Hematopoietic multipotent progenitor cell treated with erythropoietin and hydrocortisone succinate and interleukin-3 and kit ligand, for 8 days (in vitro differentiated cells): ENCODE measurements around the gene TRIP13.
"Not testable (repeated sequence)": the region's sequence is repeated elsewhere in the genome, so short reads cannot be mapped to it uniquely, and the experiment has no call there.

ENCODE experiments used
- DNase-seq: peaks from one replicate; pipeline ENCODE4 v3.0.0-alpha.2; 2015

The TRIP13 gene

DNA sequence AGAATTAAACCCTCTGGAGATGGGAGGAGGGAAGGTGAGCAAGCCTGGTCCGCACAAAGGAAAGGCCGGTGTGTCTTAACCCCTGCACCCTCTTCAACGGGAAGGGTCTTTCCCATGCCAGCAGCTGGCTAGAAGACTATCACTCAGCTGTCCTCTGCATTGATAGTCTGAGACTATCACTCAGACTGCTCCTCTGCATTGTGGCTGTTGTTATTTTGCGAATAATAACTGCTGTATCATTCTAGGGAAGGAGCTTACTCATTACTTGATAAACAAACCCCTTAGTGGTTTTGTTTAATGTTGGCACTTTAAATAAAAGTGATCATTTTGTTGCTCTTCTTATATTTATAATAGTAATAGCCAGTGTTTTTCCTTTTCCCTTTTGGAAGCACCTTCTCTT is 8.1 kb downstream of the TRIP13 start:
- no peak for DNase-seq

DNA sequence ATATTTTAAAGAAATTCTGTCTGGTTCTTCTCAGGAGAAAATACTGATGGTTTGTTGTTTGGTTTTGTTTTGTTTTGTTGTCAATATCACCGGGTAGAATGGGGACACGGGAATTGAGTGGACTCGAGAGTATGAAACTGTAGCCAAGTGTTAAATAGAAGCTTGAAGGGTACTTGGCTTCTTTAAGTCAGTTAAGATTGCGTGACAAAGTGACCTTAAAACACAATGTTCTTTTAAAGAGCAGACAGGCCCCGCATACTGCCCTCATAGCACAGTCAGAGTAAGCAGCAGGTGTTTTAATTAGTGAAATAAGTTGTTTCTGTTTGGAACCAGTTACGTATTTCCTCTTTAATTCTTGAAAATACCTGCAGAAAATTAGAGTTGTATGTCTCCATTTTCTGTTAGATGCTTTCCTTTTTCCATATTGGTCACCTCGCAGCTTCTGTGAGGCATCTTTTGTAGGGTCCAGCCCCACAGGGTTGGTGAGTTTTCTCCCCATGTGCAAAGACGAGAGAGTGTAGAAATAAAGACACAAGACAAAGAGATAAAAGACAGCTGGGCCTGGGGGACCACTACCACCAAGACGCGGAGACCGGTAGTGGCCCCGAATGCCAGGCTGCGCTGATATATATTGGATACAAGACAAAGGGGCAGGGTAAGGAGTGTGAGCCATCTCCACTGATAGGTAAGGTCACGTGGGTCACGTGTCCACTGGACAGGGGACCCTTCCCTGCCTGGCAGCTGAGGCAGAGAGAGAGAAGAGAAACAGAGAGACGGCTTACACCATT is 9.6 kb downstream of the TRIP13 start:
- DNase-seq = no peak

DNA sequence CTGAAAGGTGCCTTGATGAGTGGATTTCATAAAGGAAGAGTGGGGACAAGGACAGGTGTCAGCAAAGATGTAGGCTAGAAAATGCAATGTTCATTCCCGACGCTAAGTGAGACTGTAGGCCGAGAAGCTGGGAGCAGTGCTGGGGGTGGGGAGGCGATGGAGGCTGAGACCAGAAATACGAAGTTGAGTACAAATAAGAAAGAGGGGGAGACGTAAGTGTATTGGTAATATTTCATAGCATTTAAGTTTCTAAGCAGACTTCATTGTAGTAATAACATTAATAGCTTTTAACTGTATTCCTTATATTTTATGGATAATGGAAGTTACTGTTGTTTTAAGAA is 11.0 kb downstream of the TRIP13 start:
- no peak for DNase-seq

DNA sequence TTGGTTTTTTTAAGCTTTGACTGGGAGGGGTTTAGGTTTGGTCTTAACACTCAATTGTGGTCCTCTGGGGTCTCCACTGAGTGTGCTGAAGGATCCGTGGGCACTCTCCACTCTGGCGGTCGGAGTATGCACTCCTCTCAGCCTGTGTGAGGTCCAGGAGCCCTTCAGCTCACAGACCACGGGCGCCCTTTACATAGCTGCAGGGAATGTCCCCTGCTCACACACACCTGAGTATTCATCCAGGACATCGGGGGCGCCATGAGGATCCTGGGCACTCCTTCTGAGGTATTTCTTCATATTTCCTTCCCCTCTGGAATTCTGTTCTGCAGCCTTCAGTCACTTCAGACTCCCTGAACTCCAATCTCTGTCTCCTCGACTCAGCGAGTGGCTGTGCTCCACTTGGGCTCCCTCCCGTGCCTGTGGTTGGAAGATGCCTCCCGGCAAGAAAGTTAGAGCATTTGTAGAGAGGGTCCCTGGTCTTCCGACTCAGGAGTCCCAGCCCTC is 12.5 kb downstream of the TRIP13 start:
- DNase-seq = no peak

DNA sequence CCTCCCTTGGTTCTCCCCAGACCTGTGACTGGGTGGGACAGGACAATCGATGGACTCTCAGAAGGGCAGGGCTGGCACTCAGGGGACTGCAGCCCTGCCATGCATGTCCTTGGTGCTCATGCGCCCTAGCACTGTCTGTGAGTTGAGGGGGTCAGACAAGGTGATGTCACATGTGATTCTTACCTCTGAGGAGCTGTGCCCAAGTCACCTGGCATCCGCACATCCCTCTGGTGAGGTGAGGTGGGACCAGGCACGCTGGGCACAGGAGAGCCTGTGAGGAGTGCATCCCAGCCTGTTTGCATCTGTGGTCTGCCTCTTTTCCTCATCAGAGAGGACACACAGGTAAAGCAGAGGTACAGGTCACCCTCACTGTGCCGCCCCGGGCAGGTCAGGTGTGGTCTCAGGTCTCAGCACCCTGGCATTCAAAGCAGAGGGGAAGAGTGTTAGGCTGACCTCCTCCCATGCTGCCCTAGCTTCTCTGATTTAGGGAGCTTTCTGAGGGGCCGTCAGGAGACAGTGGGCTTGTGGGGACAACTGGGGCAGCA is 14.8 kb downstream of the TRIP13 start:
- no peak for DNase-seq

DNA sequence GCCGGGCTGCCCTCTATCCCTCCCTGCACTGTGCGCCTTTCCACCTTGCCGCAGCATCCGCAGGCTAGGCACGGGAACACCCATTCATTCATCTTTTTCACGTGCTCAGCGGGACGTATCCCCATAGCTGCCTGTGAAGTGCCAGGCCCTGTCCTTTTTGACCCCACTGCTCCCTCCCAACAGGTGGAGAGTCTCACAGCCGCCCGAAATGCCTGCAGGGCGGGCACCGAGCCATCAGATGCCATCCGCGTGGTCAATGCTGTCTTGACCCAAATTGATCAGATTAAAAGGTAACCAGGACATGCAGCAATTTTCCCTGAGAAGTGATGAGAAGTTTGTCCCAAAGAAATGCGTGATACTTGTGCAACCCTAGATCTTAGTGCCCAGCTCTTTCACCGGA is 15.5 kb downstream of the TRIP13 start:
- DNase-seq = no peak

DNA sequence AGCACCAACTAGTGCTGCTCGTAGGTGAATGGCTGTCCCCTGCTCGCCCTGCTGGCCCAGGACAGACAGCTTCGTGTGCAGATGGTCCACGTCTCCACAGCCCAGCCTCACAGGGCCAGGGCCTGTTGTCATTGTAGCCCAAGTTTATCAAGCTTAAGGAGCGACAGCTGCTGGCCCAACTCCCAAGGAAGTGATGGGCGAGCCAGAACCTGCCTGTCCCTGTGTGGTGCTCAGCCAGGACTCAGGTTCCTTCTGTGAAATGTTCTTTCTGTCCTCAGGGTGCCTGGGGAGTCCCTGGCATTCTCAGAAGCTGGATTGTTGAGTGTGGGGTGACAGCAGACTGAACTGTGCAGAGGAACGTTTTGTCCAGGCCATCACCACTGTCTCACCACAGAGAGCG is 16.4 kb downstream of the TRIP13 start:
- DNase-seq = no peak

DNA sequence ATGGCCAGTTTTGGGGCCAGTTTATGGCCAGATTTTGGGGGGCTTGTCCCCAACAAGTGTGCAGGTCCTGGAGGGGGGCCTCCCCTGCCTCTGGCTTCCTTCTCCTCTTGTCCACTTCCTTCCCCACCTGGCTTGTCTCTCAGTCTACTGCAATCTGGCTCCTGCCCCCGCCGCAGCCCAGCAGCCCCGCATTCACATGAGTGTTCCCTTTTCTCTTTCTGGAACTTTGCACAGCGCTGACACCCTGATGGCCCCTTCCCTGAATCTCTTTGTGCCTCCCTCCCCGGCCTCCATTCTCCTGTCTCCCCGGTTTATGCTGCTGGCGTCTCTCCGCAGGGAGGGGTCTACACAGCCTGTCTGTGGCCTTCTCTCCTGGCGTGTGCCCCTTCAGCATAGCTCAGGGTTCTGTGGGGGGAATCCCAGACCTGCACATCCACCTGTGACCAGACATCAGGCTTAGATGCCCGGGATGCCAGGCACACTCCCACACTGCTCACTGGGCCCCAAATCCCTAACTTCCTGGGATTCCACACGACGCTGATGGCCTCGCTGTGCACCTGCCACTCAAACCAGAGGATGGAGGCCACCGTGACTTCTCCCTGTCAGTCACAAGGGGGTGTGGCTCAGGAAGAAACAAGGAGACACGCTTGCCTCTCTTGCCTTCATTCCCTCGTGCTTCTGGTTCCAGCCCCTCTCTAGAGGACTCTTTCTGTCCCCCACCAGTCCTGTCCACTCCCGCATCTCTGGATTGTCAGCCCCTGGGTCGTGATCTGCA is 17.5 kb downstream of the TRIP13 start:
- DNase-seq = no peak

DNA sequence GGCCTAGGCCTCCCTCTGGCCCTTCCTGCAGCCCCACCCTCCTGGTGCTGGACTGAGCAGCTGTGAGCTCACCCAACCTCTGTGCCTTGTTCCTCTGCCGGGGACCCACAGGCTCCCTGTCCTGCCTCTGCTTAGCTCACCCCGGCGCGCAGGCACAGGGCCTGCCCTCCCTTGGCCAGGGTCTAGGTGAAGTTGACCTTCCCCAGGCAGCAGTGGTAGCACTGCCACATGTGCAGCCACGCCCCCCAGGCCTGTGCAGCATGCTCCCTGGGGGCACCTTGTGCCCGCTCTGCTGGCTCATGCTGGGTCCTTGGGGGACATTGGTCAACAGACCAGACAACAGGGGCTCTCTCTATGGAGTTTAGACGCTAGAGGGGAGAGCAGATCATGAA is 18.1 kb downstream of the TRIP13 start:
- no peak for DNase-seq

DNA sequence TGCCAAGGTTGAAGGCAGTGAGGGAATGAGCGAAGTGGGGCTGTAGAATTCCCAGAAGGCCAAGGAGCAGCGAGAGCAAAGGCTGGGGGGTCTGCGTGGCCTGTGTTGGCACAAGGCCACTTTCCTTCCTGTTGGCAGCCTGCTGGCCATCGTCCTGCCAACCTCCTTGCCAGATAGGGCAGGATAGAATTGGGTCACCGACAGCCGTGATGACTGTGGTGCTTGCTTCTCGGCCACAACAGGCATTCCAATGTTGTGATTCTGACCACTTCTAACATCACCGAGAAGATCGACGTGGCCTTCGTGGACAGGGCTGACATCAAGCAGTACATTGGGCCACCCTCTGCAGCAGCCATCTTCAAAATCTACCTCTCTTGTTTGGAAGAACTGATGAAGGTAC is 18.9 kb downstream of the TRIP13 start:
- DNase-seq = no peak

DNA sequence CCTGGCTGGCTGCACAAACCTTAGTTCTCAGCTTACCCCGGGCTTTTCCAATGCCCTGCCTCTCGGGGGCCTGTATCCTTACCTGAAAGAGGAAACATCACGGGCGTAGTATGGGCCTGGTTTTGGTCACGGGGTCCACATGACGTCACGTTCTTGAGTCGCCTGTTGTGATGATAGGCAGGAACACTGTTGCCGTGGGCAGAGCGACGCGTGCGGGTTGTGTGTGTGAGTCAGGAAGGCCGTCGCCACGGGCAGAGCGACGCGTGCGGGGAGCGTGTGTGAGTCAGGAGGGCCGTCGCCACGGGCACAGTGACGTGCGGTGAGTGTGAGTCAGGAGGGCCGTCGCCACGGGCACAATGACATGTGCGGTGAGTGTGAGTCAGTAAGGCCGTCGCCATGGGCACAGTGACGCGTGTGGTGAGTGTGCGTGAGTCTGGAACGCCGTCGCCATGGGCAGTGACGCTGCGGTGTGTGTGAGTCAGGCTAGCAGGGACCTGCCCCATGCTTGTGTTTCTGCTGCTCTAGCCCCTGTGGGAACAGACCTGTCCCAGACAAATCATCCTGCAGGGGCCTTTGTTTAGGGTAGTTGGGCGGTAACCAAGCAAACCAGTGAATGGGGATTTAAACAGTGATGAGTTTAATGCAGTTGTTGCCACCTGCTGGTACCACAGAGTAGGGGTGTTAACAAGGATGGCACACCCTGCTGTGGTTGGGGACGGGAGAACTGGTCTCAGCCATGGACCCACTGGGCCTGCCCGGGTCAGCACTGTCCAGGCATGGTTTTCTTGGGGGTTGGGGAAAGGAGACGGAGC is 19.8 kb downstream of the TRIP13 start:
- peak; percentile 26 for DNase-seq

DNA sequence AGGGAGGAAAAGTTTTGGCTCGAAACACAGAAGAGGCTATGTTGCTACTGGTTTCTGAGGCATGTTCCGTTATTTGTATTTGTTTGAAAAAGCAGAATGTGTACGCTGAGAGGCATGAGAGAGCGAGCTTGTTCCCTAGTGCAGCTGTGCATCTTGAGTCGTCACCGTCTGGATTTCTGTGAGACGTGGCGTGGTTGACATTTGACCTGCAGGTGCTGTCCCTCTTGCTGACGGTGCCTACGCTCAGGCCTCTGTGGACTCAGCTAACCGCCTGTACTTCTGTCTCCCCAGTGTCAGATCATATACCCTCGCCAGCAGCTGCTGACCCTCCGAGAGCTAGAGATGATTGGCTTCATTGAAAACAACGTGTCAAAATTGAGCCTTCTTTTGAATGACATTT is 21.5 kb downstream of the TRIP13 start:
- DNase-seq = no peak

DNA sequence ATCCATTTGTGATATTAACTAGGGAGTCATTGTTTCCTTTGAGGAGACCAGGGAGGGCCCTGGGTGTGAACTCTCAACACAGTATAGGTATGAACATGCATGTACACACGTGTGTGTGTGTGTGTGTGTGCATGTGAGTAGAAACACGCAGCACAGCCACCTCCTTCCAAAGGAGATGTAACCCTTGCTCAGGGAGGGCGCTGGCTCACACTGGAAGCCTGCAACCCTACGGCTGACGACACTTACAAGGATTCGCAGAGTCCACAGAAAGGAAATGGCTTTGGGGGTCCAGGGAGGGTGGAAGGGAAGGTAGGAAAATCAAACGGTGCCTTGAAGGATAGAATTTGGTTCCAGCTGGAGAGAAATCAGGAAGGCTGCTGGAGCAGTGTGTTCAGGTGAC is 21.9 kb downstream of the TRIP13 start:
- no peak for DNase-seq

DNA sequence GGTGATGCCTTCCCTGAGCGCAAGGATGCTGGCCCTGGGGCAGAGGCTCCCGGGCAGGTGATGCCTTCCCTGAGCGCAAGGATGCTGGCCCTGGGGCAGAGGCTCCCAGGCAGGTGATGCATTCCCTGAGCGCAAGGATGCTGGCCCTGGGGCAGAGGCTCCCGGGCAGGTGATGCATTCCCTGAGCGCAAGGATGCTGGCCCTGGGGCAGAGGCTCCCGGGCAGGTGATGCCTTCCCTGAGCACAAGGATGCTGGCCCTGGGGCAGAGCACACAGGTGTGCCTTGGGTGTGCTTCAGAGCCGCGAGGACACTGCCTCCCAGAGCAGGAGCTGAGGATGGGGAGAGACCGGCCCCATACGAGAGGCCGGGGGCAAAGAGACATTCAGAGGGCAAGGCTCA is 22.7 kb downstream of the TRIP13 start:
- DNase-seq = not testable (repeated sequence)

DNA sequence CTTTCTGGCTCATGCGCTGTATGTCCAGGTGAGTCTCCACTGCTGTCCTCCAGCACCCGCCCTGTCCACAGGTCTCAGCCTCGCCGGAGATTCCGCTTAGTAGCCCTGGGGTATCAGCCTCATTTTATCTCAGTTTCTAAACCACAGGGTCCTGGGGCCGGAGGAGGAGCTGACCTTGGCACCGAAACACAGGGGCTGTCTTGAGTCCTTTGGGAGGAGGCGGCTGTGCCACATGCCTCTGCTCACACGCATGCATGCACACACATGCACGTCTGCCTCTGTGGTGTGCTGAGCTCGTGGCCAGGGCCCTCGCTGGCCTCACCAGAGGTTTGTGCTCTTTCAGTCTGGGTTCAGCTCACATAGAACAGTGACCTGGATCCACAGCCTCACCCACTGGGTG is 23.3 kb downstream of the TRIP13 start:
- DNase-seq = no peak

DNA sequence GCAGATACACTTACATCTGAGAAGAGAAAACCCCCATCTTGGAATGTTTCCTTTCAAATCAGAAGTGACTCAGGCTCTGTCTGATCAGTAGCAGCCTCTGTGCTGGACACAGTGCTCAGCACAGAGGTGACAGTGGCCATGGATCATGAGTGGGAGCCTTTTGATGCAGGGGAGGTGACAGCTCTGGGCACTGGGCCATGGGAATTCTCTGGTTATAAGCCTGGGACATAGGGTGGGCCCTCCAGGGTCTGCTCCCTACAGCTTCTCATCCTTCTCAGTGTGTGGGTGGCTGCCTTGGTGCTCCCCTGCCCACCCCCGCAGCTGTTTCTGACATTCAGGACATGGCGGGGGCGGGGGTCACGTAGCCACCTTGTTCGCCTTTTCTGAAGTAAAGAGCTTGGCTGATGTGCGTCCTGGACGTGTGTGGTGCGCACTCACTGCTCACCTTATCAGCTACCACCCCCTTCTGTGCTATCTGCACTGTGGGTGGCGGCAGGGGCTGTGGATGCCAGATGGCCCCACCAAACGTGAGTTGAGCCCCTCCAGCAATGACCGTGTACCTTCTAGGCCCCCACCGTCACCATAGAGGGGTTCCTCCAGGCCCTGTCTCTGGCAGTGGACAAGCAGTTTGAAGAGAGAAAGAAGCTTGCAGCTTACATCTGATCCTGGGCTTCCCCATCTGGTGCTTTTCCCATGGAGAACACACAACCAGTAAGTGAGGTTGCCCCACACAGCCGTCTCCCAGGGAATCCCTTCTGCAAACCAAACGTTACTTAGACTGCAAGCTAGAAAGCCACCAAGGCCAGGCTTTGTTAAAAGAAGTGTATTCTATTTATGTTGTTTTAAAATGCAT is 24.0 kb downstream of the TRIP13 start:
- DNase-seq = no peak

DNA sequence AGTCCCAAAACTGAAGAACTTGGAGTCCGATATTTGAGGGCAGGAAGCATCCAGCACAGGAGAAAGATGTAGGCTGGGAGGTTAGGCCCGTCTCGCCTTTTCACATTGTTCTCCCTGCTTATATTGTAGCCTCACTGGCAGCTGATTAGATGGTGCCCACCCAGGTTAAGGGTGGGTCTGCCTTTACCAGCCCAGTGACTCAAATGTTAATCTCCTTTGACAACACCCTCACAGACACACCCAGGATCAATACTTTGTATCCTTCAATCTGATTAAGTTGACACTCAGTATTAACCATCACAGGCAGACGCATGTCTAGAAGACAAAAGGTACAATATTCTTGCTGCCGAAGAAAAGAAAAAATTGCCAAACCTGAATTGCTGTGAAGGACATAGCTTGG is 26.0 kb downstream of the TRIP13 start:
- not testable (repeated sequence) for DNase-seq

DNA sequence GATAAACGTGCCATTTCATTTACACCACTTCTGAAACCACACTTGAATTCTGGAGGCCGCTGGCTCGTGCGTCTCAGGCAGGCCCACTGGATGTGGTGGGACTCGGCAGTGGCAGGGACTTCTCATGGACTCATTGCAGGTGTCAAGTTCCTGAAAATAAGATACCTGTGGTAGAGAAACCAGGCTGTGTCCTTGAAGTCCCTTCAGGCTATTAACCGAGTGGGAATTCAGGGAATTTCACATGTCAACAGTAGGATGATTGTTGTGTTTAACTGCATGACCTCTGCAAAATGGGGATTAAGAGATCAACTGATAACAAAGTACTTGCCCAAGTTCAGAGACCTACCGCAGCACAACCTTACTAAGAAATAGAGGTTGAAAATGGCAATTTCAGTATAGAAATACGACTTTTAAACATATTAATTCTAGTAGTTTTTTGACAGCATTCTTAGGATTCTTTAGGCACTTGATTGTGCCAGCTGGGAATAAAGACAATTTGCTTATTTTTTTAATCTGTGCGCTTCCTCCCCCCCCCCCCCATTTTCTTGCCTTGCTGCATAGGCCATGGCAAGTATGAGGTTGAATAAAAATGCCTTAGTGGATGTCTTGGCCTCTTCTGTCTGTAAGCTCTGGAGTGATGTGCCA is 26.8 kb downstream of the TRIP13 start:
- no peak for DNase-seq

DNA sequence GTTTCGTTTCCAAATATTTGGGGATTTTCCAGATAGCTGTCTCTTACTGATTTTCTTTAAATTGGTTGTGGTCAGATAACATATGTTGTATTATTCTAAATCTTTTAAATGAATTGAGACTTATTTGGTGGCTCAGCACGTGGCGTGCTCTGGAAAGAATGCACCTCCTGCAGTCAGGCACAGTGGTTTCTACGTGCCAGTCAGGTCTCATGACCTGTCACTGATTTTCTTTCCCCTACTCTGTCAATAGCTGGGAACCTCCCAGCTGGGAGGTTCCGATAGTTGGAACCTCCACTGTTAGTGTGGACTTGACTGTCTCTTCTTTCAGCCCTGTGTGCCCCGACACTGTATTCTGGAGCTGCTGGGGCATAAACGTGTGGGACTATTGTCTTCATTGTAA is 27.6 kb downstream of the TRIP13 start:
- no peak for DNase-seq

DNA sequence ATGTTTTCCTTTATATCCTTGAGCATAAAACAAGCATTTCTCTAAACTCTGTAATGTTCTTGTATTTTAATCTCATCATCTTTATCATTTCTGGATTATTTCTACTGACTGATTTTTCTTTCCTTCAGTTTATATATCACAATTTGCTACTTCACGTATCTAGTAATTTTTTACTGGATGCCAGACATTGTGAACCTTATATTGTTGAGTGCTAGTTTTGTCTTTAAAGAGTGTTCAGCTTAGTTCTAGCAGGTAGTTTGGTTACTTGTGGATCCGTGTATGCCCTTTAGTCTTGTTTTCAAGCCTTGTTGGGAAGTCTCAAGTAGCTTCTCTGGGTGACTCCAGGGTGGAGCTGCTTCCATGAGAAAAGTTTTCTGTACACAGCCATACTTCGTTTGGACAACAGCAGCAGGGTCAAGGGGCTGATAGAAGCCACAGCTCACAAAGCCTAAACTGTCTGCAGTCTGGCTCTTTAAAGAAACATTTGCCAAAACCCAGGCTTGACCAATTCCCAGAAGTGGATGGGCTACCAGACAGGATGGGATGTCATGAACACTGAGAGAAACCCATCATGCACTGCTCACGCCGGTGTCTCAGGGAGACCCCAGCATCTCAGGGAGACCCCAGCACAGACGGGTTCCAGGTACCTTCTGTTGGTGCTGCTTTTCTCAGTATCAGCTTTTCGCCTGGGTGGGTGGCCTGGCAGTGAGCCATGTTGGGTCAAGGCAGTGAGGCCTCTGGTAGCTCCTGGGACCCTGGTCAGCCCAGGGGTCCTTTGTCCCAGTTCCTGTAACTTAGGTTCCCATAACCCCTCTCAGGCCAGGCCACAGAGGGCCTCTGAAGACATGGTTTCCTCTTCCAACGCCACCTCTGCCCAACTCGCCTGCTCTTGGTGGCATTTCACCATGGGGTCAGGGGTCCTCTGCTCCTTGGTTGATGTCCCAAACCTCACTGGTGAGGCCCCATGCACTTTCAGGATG is 29.1 kb downstream of the TRIP13 start:
- no peak for DNase-seq
